ENCODE results near the gene CYP4X1. TPM values are rescaled to one million over a fixed set of nuclear protein-coding genes. Genes with fewer than 3 reads are reported as not detected.
"Not testable (repeated sequence)": the region's sequence is repeated elsewhere in the genome, so short reads cannot be mapped to it uniquely, and the experiment has no call there.

CYP4X1 gene
- total RNA-seq, 1 experiment from 2014 or later = not detected

DNA sequence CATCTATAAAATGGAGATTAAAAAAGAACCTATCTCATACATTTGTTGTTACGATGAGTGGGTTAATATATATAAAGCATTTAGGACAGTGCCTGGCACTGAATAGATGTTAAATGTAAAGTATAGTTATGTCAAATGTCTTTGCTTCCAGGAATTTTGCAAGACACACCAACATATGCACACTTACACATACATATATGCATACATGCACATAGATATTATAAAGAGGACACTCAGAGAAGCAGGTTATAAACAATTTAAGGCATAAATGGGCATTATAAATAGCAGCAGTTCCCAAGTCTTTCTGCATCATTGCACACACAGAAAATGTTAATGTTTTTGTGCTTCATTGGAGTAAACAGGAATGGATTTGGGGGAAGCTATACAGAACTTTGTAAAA is 13.3 kb downstream of the CYP4X1 start:
- no peak for DNase-seq (ENCODE audit: low read depth, low spot score)
- in situ Hi-C loops (cut with HindIII; ENCODE audit: low pct_unique_long_range_greater_than_20kb, low sequenced_read_pairs) = no loop called here

DNA sequence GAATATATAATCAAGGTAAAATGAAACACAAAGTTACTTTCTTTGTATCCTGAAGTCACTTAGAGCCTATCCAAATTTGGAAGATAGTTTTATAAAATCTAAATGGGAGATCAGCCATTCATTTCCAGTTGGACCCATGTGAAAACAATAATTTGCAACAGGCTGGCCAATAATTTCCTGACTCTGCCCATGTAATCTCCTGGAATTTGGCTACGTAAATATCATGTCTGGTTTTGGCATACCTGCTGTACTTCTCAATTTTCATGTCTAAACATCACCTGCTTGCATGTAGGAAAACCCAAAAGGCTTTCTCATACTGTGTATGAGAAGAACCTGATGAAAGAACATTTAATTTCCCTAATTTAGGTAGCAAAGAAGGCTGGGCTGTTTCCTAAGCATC is 35.9 kb downstream of the CYP4X1 start:
- no peak for DNase-seq (ENCODE audit: low read depth, low spot score)
- in situ Hi-C loops (cut with HindIII; ENCODE audit: low pct_unique_long_range_greater_than_20kb, low sequenced_read_pairs) = no loop called here

DNA sequence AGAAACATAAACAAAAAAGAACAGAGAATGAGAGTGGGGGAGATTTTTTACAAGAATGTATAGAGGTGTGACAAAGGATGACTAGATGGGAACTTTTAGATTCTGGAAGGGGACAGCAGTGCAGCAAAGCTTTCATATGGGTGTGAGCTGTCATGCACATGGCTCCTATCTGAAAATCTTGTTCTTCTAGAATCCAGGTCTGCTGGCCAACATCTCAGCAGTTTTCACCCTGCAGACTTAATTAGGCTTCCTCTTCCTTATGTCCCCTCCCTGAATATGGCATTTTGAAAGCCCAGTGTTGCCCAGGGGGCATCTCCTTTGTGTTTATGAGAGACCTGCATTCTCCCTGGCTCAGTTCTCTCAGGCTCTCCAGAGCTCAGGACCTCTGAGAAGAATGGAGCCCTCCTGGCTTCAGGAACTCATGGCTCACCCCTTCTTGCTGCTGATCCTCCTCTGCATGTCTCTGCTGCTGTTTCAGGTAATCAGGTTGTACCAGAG is 43.7 kb downstream of the CYP4X1 start, which contains the start of gene CYP4Z1:
CYP4Z1 (plus strand) TSS at position 135 of the 498 bp plus-strand sequence; CDS start at position 395, 260 bp downstream.
- in situ Hi-C loops (cut with HindIII; ENCODE audit: low pct_unique_long_range_greater_than_20kb, low sequenced_read_pairs) = no loop called here
- DNase-seq (ENCODE audit: low read depth, low spot score) = no peak

DNA sequence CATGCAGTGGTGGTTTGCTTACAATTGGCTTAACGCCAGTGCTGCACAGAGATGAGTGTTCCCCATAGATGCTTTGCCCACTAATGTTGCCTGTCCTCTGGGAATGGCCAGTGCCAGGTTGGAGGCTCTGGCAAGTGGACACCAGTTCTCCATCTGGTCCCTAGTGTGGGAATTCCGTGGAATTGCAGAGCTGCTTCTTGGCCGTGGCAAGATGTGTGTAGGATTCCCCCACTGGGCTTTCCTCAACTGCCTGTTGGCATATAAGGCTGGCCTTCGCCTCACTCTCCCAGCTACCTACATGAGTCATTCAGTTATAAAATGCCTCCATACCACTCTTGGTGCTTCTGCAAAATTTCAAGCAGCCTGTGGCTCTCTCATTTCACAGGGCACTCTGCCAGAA is 45.6 kb downstream of the CYP4X1 start:
- DNase-seq (ENCODE audit: low read depth, low spot score); in situ Hi-C loops (cut with HindIII; ENCODE audit: low pct_unique_long_range_greater_than_20kb, low sequenced_read_pairs): not testable (repeated sequence)

DNA sequence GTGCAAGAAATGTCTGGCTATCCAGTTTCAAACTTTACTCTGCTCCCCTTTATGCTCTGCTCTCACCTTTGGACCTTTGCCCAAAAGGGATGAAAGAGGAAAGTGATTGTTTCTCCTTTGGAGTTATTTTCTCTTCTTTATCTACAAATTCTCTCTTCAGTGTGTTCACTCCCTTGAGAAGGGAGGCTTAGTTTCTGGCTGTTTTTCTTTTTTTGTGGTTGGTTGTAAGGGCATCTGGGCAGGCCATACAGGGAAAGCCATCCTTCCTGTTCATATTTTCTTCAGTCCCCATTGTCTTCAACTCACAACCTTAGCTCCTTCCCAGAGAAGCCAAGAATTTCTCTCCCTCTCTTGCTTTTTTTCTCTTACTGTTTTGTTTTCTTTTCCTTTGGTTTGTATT is 46.0 kb downstream of the CYP4X1 start:
- in situ Hi-C loops (cut with HindIII; ENCODE audit: low pct_unique_long_range_greater_than_20kb, low sequenced_read_pairs); DNase-seq (ENCODE audit: low read depth, low spot score): not testable (repeated sequence)

DNA sequence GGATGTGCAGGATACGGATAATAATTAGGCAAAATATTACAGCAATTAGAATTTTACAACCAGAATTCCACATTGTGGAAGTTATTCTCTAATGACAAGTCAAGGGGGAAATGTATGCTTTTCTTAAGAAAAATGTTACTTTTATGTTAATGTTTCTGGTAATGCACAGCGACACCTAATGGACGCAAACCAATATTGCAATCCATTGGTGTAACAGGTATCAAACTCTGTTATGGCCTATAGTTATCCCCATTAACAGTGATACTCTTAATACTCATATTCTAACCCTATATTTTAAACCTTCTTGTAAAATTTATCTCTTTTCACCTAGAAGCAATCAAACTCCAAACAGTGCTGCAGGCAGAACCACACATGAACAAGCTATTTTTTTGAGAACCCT is 65.9 kb downstream of the CYP4X1 start:
- DNase-seq (ENCODE audit: low read depth, low spot score) = peak; percentile 44
- in situ Hi-C loops (cut with HindIII; ENCODE audit: low pct_unique_long_range_greater_than_20kb, low sequenced_read_pairs) = not testable (repeated sequence)

DNA sequence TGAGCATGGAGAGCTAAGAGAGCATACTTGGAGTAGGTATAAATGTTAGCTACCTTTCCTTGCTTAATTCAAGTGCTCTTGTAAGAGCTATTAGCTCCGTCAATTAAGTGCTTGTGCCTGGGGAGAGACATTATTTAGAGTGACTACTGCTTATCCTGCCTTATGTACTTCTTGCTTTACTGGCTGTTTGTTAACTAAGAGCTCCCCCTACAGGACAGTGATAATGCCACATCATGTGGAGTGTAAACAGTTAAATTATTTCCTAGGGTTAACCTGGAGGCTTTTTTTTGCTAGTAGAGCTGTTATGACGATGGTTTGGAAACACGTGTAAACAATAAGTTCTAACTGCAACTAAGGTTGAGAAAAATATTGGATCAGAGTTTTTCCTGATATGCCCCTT is 68.0 kb downstream of the CYP4X1 start:
- in situ Hi-C loops (cut with HindIII; ENCODE audit: low pct_unique_long_range_greater_than_20kb, low sequenced_read_pairs); DNase-seq (ENCODE audit: low read depth, low spot score): not testable (repeated sequence)

Small RNA genes lying within 50 kb of the gene (small RNA-seq; reads per million reads assigned to genes)
- gene CYP4A27P (0 reads per million in 2 experiments), gene CYP4A43P (0 reads per million in 2 experiments), gene CYP4A44P (0 reads per million in 2 experiments)

Other genes with a start within 250 kb of the CYP4X1 start
- gene CYP4B1, start 224.6 kb upstream of the CYP4X1 start, total RNA-seq (2014; rRNA removed; shearing (Covaris generic)) = not detected in 2 replicates
- not detected in 2 replicates for gene CYP4A11, start 82.2 kb upstream of the CYP4X1 start, total RNA-seq (2014; rRNA removed; shearing (Covaris generic))
- gene CYP4Z1, start 43.6 kb downstream of the CYP4X1 start, total RNA-seq (2014; rRNA removed; shearing (Covaris generic)) = not detected in 2 replicates
- gene CYP4A22, start 113.8 kb downstream of the CYP4X1 start, total RNA-seq (2014; rRNA removed; shearing (Covaris generic)) = not detected in 2 replicates
- not detected in 2 replicates for gene PDZK1IP1, start 166.4 kb downstream of the CYP4X1 start, total RNA-seq (2014; rRNA removed; shearing (Covaris generic))
- 0.13 TPM in 2 replicates for gene TAL1, start 208.6 kb downstream of the CYP4X1 start, total RNA-seq (2014; rRNA removed; shearing (Covaris generic))

All from SK-MEL-5 (cell line).